ENCODE data around the gene AFAP1L2. TPM values are rescaled to one million over a fixed set of nuclear protein-coding genes. Genes with fewer than 3 reads are reported as not detected.
A peak's percentile ranks its signal among the peaks of the same experiment; 100 is the strongest.

Gene AFAP1L2
- total and polyA plus RNA-seq, 7 donors = 0.75 to 3.6 (median 1.7) TPM

DNA sequence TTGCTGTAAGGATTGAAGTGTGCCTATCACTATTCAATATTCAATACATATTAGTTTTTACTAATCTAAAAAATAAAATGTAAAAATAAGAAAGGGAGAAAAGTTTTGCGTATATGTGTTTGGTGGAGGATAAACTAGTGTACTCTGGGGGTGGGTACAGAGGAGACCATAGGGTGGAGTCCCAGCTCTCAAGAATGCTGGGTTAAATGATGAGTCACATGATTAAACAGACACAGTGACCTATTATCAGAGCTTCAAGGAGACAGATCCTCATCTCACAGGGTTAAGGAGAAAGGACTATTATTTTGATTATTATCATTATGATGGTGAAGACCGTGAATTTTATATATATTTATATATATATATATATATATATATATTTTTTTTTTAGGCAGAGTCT lies 77.5 kb downstream of the AFAP1L2 start:
- H3K9me3 ChIP-seq = no peaks in the 10 kb centered on the region
- H3K4me3 ChIP-seq = no peak overlapping the region
- TF ChIP-seq, protein P1, sequence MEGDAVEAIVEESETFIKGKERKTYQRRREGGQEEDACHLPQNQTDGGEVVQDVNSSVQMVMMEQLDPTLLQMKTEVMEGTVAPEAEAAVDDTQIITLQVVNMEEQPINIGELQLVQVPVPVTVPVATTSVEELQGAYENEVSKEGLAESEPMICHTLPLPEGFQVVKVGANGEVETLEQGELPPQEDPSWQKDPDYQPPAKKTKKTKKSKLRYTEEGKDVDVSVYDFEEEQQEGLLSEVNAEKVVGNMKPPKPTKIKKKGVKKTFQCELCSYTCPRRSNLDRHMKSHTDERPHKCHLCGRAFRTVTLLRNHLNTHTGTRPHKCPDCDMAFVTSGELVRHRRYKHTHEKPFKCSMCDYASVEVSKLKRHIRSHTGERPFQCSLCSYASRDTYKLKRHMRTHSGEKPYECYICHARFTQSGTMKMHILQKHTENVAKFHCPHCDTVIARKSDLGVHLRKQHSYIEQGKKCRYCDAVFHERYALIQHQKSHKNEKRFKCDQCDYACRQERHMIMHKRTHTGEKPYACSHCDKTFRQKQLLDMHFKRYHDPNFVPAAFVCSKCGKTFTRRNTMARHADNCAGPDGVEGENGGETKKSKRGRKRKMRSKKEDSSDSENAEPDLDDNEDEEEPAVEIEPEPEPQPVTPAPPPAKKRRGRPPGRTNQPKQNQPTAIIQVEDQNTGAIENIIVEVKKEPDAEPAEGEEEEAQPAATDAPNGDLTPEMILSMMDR (IDR thresholded peaks at IDR 0.05) = no peak
- 80 to 94% (median 93%) methylated on average over 2 of the region's 2 CpGs for WGBS, 3 donors
- no peak for ATAC-seq
- H3K27ac ChIP-seq = no peak overlapping the region
- no peaks in the 10 kb centered on the region for H3K36me3 ChIP-seq (ENCODE audit: insufficient read depth in 1 of 2, low read depth in 1 of 2)
- peaks cover 13% of the 10 kb centered on the region for H3K4me1 ChIP-seq
- intact Hi-C loops (cut with DNase I) = no loop called here
- no peaks in the 10 kb centered on the region for H3K27me3 ChIP-seq (ENCODE audit: insufficient read depth in 3 of 3, low read length in 2 of 3)
- DNase-seq = no peak

DNA sequence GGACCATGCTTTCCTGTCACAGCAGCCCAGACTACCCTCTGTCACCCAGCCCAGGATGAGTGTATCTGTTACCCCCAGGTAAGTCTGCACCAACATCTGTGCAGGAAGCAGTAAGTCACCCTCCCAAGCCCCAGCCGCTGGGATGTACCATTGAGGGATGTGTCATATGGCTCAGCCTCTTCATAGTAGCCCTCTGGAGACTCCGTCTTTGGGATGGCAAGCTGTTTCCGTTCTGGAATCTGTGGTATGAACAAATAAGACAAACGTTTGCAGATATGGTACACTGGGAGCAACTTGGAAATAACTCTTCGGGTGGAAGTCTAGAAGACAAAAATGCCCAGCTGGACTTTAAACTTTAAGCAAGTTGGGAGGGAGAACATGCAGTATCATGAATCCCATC lies 81.3 kb downstream of the AFAP1L2 start:
- WGBS, 3 donors = 54 to 67% (median 56%) methylated on average over 5 of the region's 5 CpGs
- Histone ChIP-seq H3K4me1 (no peaks in the 10 kb centered on the region), H3K4me3 (no peak overlapping the region), H3K9me3 (no peaks in the 10 kb centered on the region), H3K36me3 (ENCODE audit: insufficient read depth in 1 of 2, low read depth in 1 of 2) (no peaks in the 10 kb centered on the region), H3K27me3 (ENCODE audit: insufficient read depth in 3 of 3, low read length in 2 of 3) (no peaks in the 10 kb centered on the region), H3K27ac (no peak overlapping the region)
- ATAC-seq (no peak), DNase-seq (no peak)
- TF ChIP-seq, protein P1 (IDR thresholded peaks at IDR 0.05) = no peak
- intact Hi-C loops (cut with DNase I) = no loop called here

DNA sequence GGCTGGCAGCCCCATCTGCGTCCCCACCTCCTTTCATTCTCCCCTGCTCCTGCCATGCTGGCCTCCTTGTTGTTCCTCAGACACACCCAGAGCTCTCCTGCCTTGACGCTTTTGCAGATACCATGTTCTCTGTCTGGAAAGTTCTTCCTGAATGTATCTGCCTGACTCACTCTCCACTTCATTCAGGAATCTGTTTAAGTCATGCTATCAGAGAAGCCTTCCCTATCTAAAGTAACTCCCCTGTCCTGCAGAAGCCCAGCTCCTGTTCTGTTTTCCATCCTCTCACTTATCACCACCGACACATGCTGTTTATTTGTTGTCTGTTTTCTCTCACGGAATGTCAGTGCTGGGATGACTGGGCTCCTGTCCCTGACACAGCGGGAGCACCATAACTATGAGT lies 82.0 kb downstream of the AFAP1L2 start:
- Histone ChIP-seq H3K4me1 (no peaks in the 10 kb centered on the region), H3K9me3 (no peaks in the 10 kb centered on the region), H3K27ac (no peak overlapping the region), H3K36me3 (ENCODE audit: insufficient read depth in 1 of 2, low read depth in 1 of 2) (no peaks in the 10 kb centered on the region), H3K27me3 (ENCODE audit: insufficient read depth in 3 of 3, low read length in 2 of 3) (no peaks in the 10 kb centered on the region), H3K4me3 (no peak overlapping the region)
- WGBS, 3 donors = 90 to 94% (median 93%) methylated on average over 5 of the region's 5 CpGs
- DNase-seq = no peak
- intact Hi-C loops (cut with DNase I) = no loop called here
- TF ChIP-seq, protein P1 (IDR thresholded peaks at IDR 0.05) = no peak
- ATAC-seq = no peak

DNA sequence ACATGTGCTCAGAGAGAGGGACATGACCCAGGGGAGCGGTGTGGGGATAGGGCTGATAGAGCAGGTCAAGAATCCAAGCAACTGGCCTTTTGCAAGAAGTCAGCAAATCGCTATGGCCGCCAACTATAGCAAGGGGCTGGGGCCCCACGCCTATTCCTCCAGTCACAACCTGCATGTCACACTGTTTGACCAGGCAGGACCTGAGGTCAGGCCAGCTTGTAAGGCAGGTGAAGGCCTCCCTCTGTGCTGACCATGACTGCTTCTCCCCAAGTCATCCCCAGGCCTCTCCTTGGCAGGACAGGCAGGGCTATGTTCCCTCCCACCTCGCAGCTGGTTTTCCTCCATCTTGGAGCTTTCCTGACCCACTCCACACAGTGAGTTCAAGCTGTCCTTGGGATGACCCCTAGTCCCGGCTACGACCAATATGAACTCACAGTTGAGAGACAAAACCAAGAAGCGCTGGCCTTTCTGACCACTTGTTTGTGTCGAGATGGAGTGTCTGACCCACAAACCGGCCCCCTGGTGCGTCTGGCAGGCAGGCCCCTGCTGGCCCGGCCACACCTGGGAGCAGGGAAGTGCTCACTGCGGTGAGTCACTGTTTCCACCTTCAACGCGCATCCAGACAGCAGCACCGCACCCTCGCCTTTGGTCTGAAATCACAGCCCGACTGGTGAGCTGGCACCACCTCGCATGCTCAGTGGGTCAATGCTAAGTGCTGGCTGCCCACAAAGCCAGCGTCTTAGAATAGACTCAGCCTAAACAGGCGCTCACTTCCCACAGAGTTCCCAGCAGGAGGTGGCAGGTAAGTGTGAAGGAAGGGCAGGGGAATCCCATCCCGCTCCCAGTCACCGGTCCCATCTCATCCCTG lies 83.8 kb downstream of the AFAP1L2 start:
- no peak for DNase-seq
- no peak overlapping the region for H3K4me3 ChIP-seq
- no peaks in the 10 kb centered on the region for H3K4me1 ChIP-seq
- WGBS, 3 donors = 76 to 86% (median 76%) methylated on average over 23 of the region's 23 CpGs
- TF ChIP-seq, protein P1 (IDR thresholded peaks at IDR 0.05) = no peak
- ATAC-seq = peak in 1 of 4 donors; percentile 35
- no peak overlapping the region for H3K27ac ChIP-seq
- intact Hi-C loops (cut with DNase I) = no loop called here
- no peaks in the 10 kb centered on the region for H3K27me3 ChIP-seq (ENCODE audit: insufficient read depth in 3 of 3, low read length in 2 of 3)
- no peaks in the 10 kb centered on the region for H3K9me3 ChIP-seq
- H3K36me3 ChIP-seq (ENCODE audit: insufficient read depth in 1 of 2, low read depth in 1 of 2) = no peaks in the 10 kb centered on the region
